Brain microvascular endothelial cell (primary cell): ENCODE data around the gene DOCK2.

Experiments used
- DNase-seq: peaks from one replicate; pipeline ENCODE4 v3.0.0-alpha.2; 2020
- H3K27ac ChIP-seq: fragments of 250-450 bp; sonication (Bioruptor Pico); 2 replicates; pipeline ENCODE4 v1.5.1; 2020; ENCODE audit warnings: mild to moderate bottlenecking, moderate library complexity
- H3K27me3 ChIP-seq: fragments of 250-450 bp; sonication (Bioruptor Pico); replicated peaks from 2 replicates; pipeline ENCODE4 v1.5.1; 2020; ENCODE audit warnings: mild to moderate bottlenecking
- H3K36me3 ChIP-seq: fragments of 250-450 bp; sonication (Bioruptor Pico); replicated peaks from 2 replicates; pipeline ENCODE4 v1.5.1; 2020; ENCODE audit warnings: mild to moderate bottlenecking
- H3K4me3 ChIP-seq: 2 replicates; pipeline ENCODE4 v1.5.1; 2011; ENCODE audit warnings: low read depth, mild to moderate bottlenecking, control low read depth, low read length, moderate library complexity
- CTCF ChIP-seq: IDR thresholded peaks from 2 replicates; pipeline ENCODE4 v1.5.1; 2011; ENCODE audit warnings: low read depth, mild to moderate bottlenecking, moderate library complexity, low read length, control low read depth, inconsistent platforms; ENCODE audit errors: missing control alignments
- in situ Hi-C: cut with HindIII; loops from 2 replicates; pipeline ENCODE4 v1.10.0; 2017; ENCODE audit warnings: low sequenced_read_pairs, low pct_ligation_motif_present

DOCK2 gene

GRCh38 chr5:169663537-169663936 is 26.5 kb downstream of the DOCK2 start:
- Histone ChIP-seq H3K4me3 (no peak overlapping the region), H3K36me3 (no peaks in the 10 kb centered on the region), H3K27me3 (no peaks in the 10 kb centered on the region), H3K27ac (no peak overlapping the region)
- DNase-seq: no peak
- no peak for TF ChIP-seq CTCF
- in situ Hi-C loops: no loop called here

GRCh38 chr5:169666365-169666764 is 29.3 kb downstream of the DOCK2 start:
- no peak for DNase-seq
- H3K27ac ChIP-seq: no peak overlapping the region
- H3K4me3 ChIP-seq: no peak overlapping the region
- TF ChIP-seq CTCF: no peak
- H3K36me3 ChIP-seq: no peaks in the 10 kb centered on the region
- in situ Hi-C loops: no loop called here
- no peaks in the 10 kb centered on the region for H3K27me3 ChIP-seq

GRCh38 chr5:169667896-169668674 is 31.0 kb downstream of the DOCK2 start:
- Histone ChIP-seq H3K4me3 (no peak overlapping the region), H3K27ac (no peak overlapping the region), H3K36me3 (no peaks in the 10 kb centered on the region), H3K27me3 (no peaks in the 10 kb centered on the region)
- no peak for TF ChIP-seq CTCF
- in situ Hi-C loops: no loop called here
- DNase-seq: no peak

- Histone ChIP-seq H3K4me3 (no peak overlapping the region), H3K27me3 (no peaks in the 10 kb centered on the region), H3K27ac (no peak overlapping the region), H3K36me3 (no peaks in the 10 kb centered on the region)
- in situ Hi-C loops: no loop called here
- peak; percentile 27 for TF ChIP-seq CTCF
- DNase-seq: no peak
Observed at GRCh38 chr5:169668732-169669131, 31.7 kb downstream of the DOCK2 start.

- Histone ChIP-seq H3K27me3 (no peaks in the 10 kb centered on the region), H3K27ac (no peak overlapping the region), H3K4me3 (no peak overlapping the region), H3K36me3 (no peaks in the 10 kb centered on the region)
- no peak for DNase-seq
- in situ Hi-C loops: no loop called here
- TF ChIP-seq CTCF: no peak
Observed at GRCh38 chr5:169670769-169671525, 33.9 kb downstream of the DOCK2 start.

- DNase-seq: no peak
- TF ChIP-seq CTCF: no peak
- in situ Hi-C loops: no loop called here
- Histone ChIP-seq H3K4me3 (no peak overlapping the region), H3K27me3 (no peaks in the 10 kb centered on the region), H3K36me3 (no peaks in the 10 kb centered on the region), H3K27ac (no peak overlapping the region)
Observed at GRCh38 chr5:169682026-169682425, 45.0 kb downstream of the DOCK2 start.
